GM12878 (cell line): ENCODE results near the gene PCDHA7. TPM values are rescaled to one million over a fixed set of nuclear protein-coding genes. Genes with fewer than 3 reads are reported as not detected.

ENCODE experiments used
- ATAC-seq: fragments of 200-7000 bp; cut with Tn5 transposase; 3 replicates; pipeline ENCODE4 v1.9.1; 2020; ENCODE audit warnings: mild to moderate bottlenecking, moderate library complexity
- BruUV-seq: library from RNA; stranded (reverse); fragments of 400-500 nt; replicated peaks from 2 replicates; lab custom pipeline; 2021; lab: Mats Ljungman, UMichigan
- CTCF ChIA-PET: fragments of 300-600 bp; sonication (Branson Sonifier 250); formaldehyde crosslinking; extraction: SDS; loops from one replicate; lab custom pipeline; 2021; ENCODE audit warnings: inconsistent platforms; lab: Yijun Ruan, JAX
- POLR2A ChIA-PET: fragments of 350-600 bp; formaldehyde crosslinking; extraction: SDS; loops from one replicate; lab custom pipeline; 2021; ENCODE audit warnings: inconsistent platforms; lab: Charles Lee
- RAD21 ChIA-PET: fragments of 300-600 bp; sonication (Branson Sonifier 250); formaldehyde crosslinking; loops from one replicate; lab custom pipeline; 2023; ENCODE audit warnings: antibody characterized with exemption; ENCODE audit not compliant: unreplicated experiment; lab: Charles Lee
- SMC1A ChIA-PET: fragments of 300-600 bp; sonication (Branson Sonifier 250); formaldehyde crosslinking; loops from one replicate; lab custom pipeline; 2023; ENCODE audit not compliant: unreplicated experiment, uncharacterized antibody; lab: Charles Lee
- DNase-seq: peaks from one replicate; pipeline ENCODE4 v3.0.0-alpha.2; 2011; ENCODE audit warnings: low read depth, low spot score
- FAIRE-seq: peaks from 3 replicates; lab custom pipeline; 2011; peaks lifted over from hg19 to GRCh38; lab: Jason Lieb, UNC
- H2AFZ ChIP-seq: 2 replicates; pipeline ENCODE4 v1.6.0; 2011; ENCODE audit warnings: low read depth, low read length, control low read depth; ENCODE audit not compliant: control insufficient read depth
- H3K27ac ChIP-seq: 2 replicates; pipeline ENCODE4 v1.5.1; 2011; ENCODE audit warnings: control low read depth; ENCODE audit not compliant: control insufficient read depth, insufficient read depth
- H3K27me3 ChIP-seq, 2 experiments: replicated peaks in 1 of 2; 2 replicates each; pipeline versions ENCODE4 v1.6.0 to v1.6.1; 2011; ENCODE audit warnings: low read length in 1 of 2; ENCODE audit not compliant: control insufficient read depth in 2 of 2, insufficient read depth in 2 of 2
- H3K36me3 ChIP-seq, 2 experiments: 2 replicates each; pipeline ENCODE4 v1.5.1; 2011; ENCODE audit warnings: low read length in 1 of 2; ENCODE audit not compliant: control insufficient read depth in 2 of 2, insufficient read depth in 2 of 2
- H3K4me1 ChIP-seq: 2 replicates; pipeline ENCODE4 v1.6.1; 2011; ENCODE audit warnings: mild to moderate bottlenecking, low read length, moderate library complexity, mixed read lengths; ENCODE audit not compliant: control insufficient read depth, insufficient read depth
- H3K4me2 ChIP-seq: 2 replicates; pipeline ENCODE4 v1.6.0; 2011; ENCODE audit warnings: control low read depth; ENCODE audit not compliant: control insufficient read depth, insufficient read depth
- H3K4me3 ChIP-seq: fragments of 200-600 bp; sonication (generic); 2 replicates; pipeline ENCODE4 v1.5.1; 2016
- H3K79me2 ChIP-seq: 2 replicates; pipeline ENCODE4 v1.6.0; 2011; ENCODE audit warnings: low read length; ENCODE audit not compliant: control insufficient read depth, insufficient read depth
- H3K9ac ChIP-seq: 2 replicates; pipeline ENCODE4 v1.8.0; 2011; ENCODE audit warnings: low read length, control low read depth, mixed read lengths; ENCODE audit not compliant: control insufficient read depth, insufficient read depth
- H3K9me3 ChIP-seq: replicated peaks from 3 replicates; pipeline ENCODE4 v1.5.1; 2011; ENCODE audit warnings: mild to moderate bottlenecking, low read length; ENCODE audit not compliant: control insufficient read depth, insufficient read depth
- H4K20me1 ChIP-seq: 2 replicates; pipeline ENCODE4 v1.6.0; 2011; ENCODE audit not compliant: control insufficient read depth, insufficient read depth
- ESRRA ChIP-seq: IDR thresholded peaks from 2 replicates; pipeline ENCODE4 v1.6.1; 2012; ENCODE audit warnings: mild to moderate bottlenecking, low read length, improper control_type of control experiment
- LARP7 ChIP-seq: fragments of 450-650 bp; IDR thresholded peaks from 2 replicates; pipeline ENCODE4 v1.6.1; 2017; ENCODE audit warnings: mild to moderate bottlenecking
- MTA3 ChIP-seq: IDR thresholded peaks from 2 replicates; pipeline ENCODE4 v1.6.1; 2012; ENCODE audit warnings: low read length, inconsistent platforms, borderline replicate concordance
- PAX5 ChIP-seq: IDR thresholded peaks from 2 replicates; pipeline ENCODE4 v1.6.1; 2011; ENCODE audit warnings: low read depth, low read length, borderline replicate concordance
- SMC3 ChIP-seq: IDR thresholded peaks from 2 replicates; pipeline ENCODE4 v1.6.1; 2011; ENCODE audit warnings: low read length, improper control_type of control experiment, borderline replicate concordance
- SUZ12 ChIP-seq: fragments of 200-600 bp; sonication (generic); IDR thresholded peaks from one replicate; pipeline ENCODE4 v1.6.1; 2018; ENCODE audit warnings: antibody characterized with exemption, mild to moderate bottlenecking; ENCODE audit not compliant: unreplicated experiment
- ZNF384 ChIP-seq: IDR thresholded peaks from 2 replicates; pipeline ENCODE4 v1.6.1; 2012; ENCODE audit warnings: low read depth, mild to moderate bottlenecking, low read length, improper control_type of control experiment, borderline replicate concordance
- WGBS: methylation state at CpG from one replicate; pipeline ENCODE4 v1.1.6; 2016; ENCODE audit warnings: low lambda C conversion rate; ENCODE audit not compliant: insufficient replicate concordance, insufficient coverage; ENCODE audit errors: missing lambda C conversion rate; 5-methylcytosine and 5-hydroxymethylcytosine counted together
- in situ Hi-C: fragments of 300-500 bp; cut with MboI; formaldehyde crosslinking; loops from 9 replicates; pipeline ENCODE4 v1.14.3; 2018; ENCODE audit warnings: mixed read lengths
- intact Hi-C: fragments of 100-400 bp; cut with micrococcal nuclease; formaldehyde crosslinking; loops from one replicate; pipeline ENCODE4 v1.14.2; 2022; ENCODE audit not compliant: unreplicated experiment
- polyA plus RNA-seq, 11 experiments: library from polyadenylated mRNA; depleted of rRNA in 4 of 11; unstranded in 6 of 11; stranded (reverse) in 5 of 11; fragments of >200 nt; fragmentation: Nextera tagmentation in 4 of 11; fragmentation: Illumina TruSeq in 1 of 11; extraction: Ambion mirVana in 4 of 11; extraction: Trizol in 1 of 11; gene quantifications; 1 replicate in 1 of 11; 2 replicates in 10 of 11; pipeline versions ENCODE4 v1.2.1 to v1.2.3, GENCODE V29; 2011 to 2016; ENCODE audit warnings: inconsistent platforms in 2 of 11, missing spikeins in 2 of 11, low read depth in 1 of 11
- total RNA-seq, 4 experiments: library from RNA; depleted of rRNA in 3 of 4; stranded (reverse); fragments of >200 nt in 3 of 4; fragmentation: Illumina TruSeq in 1 of 4; extraction: Trizol in 1 of 4; gene quantifications; 2 replicates each; pipeline versions ENCODE4 v1.2.1 to v1.2.3, GENCODE V29; 2013 to 2021

PCDHA7 gene
- total and polyA plus RNA-seq, 10 of the 15 experiments (the other 5 are each of a cell fraction or from before 2014, with no cell fraction given), result 0.05 to 0.06 TPM; not detected in 8

DNA sequence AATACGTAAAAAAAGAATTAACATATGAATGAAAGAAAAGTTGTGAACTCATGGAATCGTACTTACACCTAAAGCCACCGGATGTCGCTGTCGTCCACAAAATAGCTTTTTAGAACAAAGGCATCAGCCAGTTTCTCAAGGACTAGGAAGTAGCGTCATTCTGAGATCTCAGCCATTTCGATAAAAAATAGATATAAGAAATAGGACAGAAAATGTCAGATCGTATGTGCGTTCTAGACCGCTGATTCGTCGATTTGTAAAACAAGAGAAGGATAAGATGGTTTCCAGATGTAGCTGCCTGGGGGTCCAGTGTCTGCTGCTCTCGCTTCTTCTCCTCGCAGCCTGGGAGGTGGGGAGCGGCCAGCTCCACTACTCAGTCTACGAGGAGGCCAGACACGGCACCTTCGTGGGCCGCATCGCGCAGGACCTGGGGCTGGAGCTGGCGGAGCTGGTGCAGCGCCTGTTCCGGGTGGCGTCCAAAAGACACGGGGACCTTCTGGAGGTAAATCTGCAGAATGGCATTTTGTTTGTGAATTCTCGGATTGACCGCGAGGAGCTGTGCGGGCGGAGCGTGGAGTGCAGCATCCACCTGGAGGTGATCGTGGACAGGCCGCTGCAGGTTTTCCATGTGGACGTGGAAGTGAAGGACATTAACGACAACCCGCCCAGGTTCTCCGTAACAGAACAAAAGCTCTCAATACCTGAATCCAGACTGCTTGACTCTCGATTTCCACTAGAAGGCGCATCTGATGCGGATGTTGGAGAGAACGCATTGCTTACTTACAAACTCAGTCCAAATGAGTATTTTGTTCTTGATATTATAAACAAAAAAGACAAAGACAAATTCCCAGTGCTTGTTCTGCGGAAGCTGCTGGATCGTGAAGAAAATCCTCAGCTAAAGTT is 22.0 kb downstream of the PCDHA7 start, which contains the start of gene PCDHA10:
Gene PCDHA10 (plus strand): TSS at position 126 of the 903 bp plus-strand sequence. CDS start 152 bp downstream, at position 278.
- in situ Hi-C loops, result no loop called here
- 64% methylated on average over 43 of the region's 44 CpGs for WGBS
- Histone ChIP-seq H3K9me3 (no peaks in the 10 kb centered on the region; the same call in 2 of the 3 replicates), H3K36me3 (no peaks in the 10 kb centered on the region)
- POLR2A ChIA-PET, result no interaction called here
- intact Hi-C loops, result no loop called here
- FAIRE-seq, result no peak
- no peak for TF ChIP-seq SMC3
- TF ChIP-seq, all 136 proteins: peak for 0
- no peaks in the 10 kb centered on the region for H3K4me1 ChIP-seq
- no peaks in the 10 kb centered on the region for H3K79me2 ChIP-seq
- no peak within 1 kb of the TSS for H3K27ac ChIP-seq
- CTCF ChIA-PET, result no interaction called here
- H3K4me2 ChIP-seq, result no peak within 1 kb of the TSS
- SMC1A ChIA-PET, result no interaction called here
- H3K27me3 ChIP-seq, result no peaks in the 10 kb centered on the region
- H4K20me1 ChIP-seq, result no peaks in the 10 kb centered on the region
- no peak within 1 kb of the TSS for H2AFZ ChIP-seq
- DNase-seq (no peak), ATAC-seq (no peak)
- RAD21 ChIA-PET, result no interaction called here
- no TSS peak for BruUV-seq
- no peak within 1 kb of the TSS for H3K4me3 ChIP-seq
- no peak within 1 kb of the TSS for H3K9ac ChIP-seq

- intact Hi-C loops, result no loop called here
- WGBS, result 91% methylated on average over 88 of the region's 94 CpGs
- Histone ChIP-seq H3K4me2 (no peak overlapping the region), H4K20me1 (no peaks in the 10 kb centered on the region), H2AFZ (no peak overlapping the region), H3K9ac (no peak overlapping the region), H3K27ac (no peak overlapping the region), H3K9me3 (no peaks in the 10 kb centered on the region; the same call in 2 of the 3 replicates), H3K4me3 (no peak overlapping the region), H3K79me2 (no peaks in the 10 kb centered on the region), H3K36me3 (no peaks in the 10 kb centered on the region), H3K27me3 (no peaks in the 10 kb centered on the region), H3K4me1 (no peaks in the 10 kb centered on the region)
- ChIA-PET CTCF (no interaction called here), POLR2A (no interaction called here), RAD21 (no interaction called here), SMC1A (no interaction called here)
- DNase-seq (no peak), FAIRE-seq (no peak), ATAC-seq (no peak)
- no TSS peak for BruUV-seq
- TF ChIP-seq ESRRA, result no peak
- TF ChIP-seq SUZ12, result no peak
- TF ChIP-seq MTA3, result no peak
- TF ChIP-seq SMC3, result no peak
- TF ChIP-seq ZNF384, result no peak
- no peak for TF ChIP-seq LARP7
- TF ChIP-seq PAX5, result no peak
- in situ Hi-C loops, result no loop called here
Observed at GRCh38 chr5:140857177-140857986, 23.3 kb downstream of the PCDHA7 start.
